Stimulated activated CD8-positive, alpha-beta memory T cell treated with anti-CD3 and anti-CD28 coated beads, Interleukin-15, amount 100 ng/mL, for 4 hours (primary cell): ENCODE results near the gene MBD6.

Experiments used
- DNase-seq, 2 donors: peaks; one replicate each; pipeline ENCODE4 v3.0.0-alpha.2; 2020; ENCODE audit warnings: low read depth in 2 of 2

Gene MBD6

GRCh38 chr12:57576613-57577160, 54.1 kb downstream of the MBD6 start:
- no peak for DNase-seq

GRCh38 chr12:57577981-57578758, 55.5 kb downstream of the MBD6 start:
- DNase-seq: no peak

- no peak for DNase-seq
Observed at GRCh38 chr12:57579011-57579410, 56.4 kb downstream of the MBD6 start.
